Measurements from ENCODE around the gene ADAMTSL1. TPM values are rescaled to one million over a fixed set of nuclear protein-coding genes. Genes with fewer than 3 reads are reported as not detected.

The ADAMTSL1 gene
- polyA plus RNA-seq, 4 donors, result 10.2 to 93.0 (median 19.4) TPM

DNA sequence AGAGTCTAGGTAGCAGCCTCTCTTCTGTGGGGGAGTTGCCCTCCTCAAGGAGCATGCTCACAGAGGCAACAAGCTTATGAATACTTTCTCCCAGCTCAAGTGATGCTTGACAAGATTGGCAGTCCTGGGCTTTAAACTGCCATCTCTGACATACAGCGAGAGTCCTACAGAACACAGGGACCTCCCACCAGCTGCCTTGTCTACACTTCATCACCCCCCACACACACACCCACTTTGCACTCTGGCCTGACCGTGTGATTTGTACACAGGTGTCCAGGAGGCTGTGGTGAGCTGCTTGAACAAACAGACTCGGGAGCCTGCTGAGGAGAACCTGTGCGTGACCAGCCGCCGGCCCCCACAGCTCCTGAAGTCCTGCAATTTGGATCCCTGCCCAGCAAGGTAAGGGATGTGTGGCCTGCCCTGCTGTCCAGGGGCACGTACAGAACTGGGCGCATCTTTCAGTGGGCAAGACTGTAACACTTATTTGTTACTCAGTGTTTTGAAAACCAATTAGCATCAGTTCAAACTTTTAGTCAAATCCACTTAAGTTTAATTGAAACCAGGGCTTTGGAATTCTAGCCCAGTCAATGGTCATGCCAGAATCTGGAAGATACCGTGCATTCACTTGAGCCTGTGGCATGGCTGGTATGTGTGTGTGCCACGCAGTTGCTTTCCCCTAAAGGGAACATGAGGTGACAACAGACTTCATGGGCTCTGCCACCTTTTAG, 247.5 kb downstream of the ADAMTSL1 start:
- DNase-seq (ENCODE audit: low read depth in 4 of 4, low spot score in 3 of 4), result peak in 3 of 4 donors; percentile 41 to 66 (median 50)

DNA sequence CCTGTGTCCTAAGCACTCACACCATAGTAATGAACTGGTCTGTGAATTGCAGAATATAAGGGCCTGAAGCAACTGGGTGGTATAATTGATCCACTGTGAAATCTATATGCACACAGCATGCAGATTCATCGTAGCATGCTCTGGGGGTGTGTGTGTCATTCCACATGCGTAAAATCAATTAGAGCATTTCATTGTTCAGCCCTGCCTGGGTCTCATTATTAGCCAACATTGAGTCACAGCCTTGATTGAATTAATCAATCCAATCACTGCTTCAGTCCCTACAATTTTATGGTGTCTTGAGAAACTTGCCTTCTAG, 248.0 kb downstream of the ADAMTSL1 start:
- DNase-seq (ENCODE audit: low read depth in 4 of 4, low spot score in 3 of 4), result no peak

DNA sequence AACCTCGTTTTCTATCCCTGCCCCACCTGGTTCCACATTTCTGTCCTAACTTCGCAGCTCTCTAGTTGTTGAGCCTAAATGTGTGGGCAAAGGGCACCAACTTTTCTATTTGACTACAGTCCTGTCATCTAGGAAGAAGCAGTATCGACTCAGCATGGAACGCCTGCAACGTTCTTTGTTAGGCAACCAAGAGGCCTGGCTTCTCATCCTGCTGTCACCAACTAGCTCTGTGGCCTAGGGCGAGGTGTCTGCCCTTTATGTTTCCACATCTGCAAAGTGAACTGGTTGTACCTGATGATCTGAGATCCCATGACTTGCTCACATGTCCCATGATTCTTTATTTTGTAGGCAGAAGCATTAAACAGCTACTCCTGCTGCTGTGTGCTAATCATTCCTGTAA, 248.9 kb downstream of the ADAMTSL1 start:
- no peak for DNase-seq (ENCODE audit: low read depth in 4 of 4, low spot score in 3 of 4)

DNA sequence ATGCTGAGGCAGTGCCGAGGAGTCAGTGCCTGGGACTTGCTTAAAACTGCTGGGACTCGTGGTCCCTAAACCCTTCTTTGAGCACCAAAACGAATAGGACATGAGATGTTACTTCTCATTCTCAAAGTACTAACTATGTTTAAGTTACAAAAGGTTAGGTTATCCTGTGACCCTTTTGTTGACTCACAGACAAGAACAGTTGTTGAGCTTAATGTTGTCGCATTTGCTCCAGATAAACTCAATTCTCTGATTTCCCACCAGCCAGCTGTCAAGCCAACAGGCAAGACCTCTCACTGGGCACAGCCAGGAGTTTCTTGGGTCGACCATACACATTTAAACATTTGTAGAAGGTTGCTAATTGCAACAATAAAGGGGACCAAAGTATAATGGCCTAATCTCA, 249.4 kb downstream of the ADAMTSL1 start:
- no peak for DNase-seq (ENCODE audit: low read depth in 4 of 4, low spot score in 3 of 4)

DNA sequence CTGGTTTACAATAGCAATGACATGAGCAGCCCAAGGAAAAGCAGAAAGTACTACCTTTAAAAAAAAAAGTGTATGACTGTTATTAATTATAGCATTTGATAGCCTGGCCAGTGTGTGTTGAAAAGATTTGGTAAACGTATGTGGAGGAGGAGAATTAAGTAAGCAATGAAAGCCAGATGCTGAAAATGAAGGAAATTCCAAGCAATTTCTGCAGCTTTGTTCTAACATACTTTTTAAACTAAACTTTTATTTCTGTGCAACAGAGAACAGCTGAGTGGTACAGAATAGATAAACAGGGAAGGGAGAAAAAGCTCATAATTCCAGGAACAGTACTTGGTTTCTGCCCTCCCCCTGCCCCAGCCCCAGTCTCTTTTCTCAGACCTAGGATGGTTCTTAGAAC, 252.6 kb downstream of the ADAMTSL1 start:
- no peak for DNase-seq (ENCODE audit: low read depth in 4 of 4, low spot score in 3 of 4)

DNA sequence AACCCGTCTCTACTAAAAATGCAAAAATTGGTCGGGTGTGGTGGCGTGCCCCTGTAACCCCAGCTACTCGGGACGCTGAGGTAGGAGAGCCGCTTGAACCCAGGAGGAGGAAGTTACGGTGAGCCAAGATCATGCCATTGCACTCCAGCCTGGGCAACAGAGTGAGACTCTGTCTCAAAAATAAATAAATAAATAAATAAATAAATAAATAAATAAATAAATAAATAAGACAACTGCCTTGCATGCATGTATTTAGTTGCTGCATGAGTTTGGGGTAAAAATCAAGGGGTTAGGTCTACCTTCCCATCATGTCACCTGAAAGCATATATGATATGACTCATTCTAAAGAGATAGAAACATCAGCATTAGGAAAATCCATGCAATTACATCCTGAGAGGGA, 254.0 kb downstream of the ADAMTSL1 start:
- no peak for DNase-seq (ENCODE audit: low read depth in 4 of 4, low spot score in 3 of 4)

DNA sequence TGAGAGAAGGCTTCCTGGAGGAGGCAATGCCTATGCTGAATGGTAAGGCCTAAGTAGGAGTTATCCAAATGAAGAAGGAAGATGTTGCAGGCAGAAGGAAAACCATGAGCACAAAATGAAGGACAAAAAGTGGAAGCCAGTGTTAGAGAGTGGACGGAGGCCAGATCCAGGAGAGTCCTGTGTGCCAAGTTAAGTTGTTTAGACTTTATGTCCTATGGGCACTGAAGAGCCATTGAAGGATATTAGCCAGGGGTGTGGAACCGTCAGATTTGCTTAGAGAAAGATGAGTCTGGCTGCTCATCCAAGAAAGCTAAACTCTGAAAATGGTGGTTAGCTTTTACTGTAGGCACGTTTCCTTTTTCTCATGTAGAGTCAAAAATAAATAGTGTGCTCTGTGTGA, 254.7 kb downstream of the ADAMTSL1 start:
- DNase-seq (ENCODE audit: low read depth in 4 of 4, low spot score in 3 of 4), result no peak

DNA sequence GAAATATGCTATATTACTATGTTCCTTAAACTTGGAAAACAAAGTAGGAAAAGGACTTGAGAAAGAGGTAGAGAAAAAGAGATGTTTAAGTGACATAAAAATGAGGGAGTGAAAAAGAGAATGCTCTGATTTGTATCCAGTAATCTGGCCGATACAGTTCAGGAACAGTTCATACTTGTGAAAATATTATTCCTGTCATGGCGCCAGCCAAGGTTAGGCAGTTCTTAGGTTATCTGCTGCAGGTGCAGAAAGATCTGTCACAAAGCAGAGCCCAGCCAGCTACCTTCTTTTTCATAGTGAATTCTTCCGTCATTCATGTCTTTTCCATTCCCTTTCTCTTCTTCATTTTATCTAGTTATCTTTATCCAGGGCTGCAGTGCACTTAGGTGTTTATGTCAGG, 256.3 kb downstream of the ADAMTSL1 start:
- DNase-seq (ENCODE audit: low read depth in 4 of 4, low spot score in 3 of 4), result no peak

DNA sequence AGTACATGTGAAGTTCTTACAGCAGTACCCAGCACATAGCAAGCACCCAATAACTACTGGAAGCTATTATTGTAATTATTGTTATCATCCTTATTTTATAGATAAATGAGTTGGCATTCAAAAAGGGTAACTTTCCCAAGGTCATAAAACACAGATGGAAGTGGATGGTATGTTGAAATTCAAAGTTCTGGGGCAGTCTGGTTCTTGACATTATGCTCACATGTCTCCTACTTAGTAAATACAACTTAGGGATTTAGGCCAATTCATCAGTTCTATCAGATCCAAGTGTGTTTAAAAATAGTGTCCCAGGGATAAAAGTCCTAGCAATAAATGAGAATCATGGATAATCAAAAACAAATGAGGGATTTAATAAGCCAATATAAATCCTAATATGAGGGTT, 265.2 kb downstream of the ADAMTSL1 start:
- DNase-seq (ENCODE audit: low read depth in 4 of 4, low spot score in 3 of 4), result no peak

DNA sequence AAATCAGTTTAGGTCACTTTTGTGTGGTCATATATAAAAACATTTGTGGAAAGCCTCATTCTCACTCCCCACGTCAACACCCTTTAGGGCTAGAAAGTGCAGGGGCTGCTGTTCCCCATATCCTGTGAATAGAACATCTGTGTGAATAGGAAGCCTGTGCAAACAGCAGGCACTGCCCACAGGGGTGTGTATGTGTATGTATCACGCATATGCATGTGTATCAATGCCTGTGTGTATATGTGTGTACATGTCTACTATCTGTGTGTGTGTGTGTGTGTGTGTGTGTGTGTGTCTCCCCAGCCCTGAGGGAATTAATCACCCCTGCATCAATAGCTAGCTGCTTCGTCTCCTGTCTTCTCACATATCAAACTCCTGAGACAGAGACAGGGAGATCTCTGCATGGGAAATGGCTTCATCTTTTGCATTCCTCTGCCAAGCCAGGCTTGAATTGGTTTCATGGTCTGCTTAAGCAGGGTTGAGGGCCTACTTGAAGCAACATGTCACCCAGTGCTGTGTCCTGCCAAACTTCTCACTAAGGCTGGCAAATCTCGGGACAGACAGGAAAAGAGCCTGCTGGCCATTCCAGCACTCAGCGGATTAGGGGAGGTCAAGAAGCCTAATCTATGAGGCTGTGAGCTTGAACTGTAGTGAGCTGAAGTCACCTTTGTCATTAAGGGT, 265.8 kb downstream of the ADAMTSL1 start:
- no peak for DNase-seq (ENCODE audit: low read depth in 4 of 4, low spot score in 3 of 4)

DNA sequence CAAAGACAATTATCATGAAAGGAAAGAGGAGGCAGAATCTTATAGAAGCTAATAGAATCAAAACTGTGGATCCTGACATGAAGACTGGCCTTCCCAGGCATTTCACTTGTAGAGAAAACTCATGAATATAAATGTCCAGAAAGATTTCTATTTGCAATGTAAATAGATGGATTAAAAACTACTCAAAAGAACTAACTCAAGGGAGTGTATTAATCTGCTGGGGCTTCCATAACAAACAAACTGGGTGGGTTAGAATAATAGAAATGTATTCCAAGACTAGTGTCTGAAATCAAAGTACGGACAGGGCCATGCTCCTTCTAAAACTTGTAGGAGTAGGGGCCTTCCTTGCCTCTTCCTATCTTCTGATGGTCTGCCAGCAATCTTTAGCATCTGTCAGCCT, 267.4 kb downstream of the ADAMTSL1 start:
- no peak for DNase-seq (ENCODE audit: low read depth in 4 of 4, low spot score in 3 of 4)

DNA sequence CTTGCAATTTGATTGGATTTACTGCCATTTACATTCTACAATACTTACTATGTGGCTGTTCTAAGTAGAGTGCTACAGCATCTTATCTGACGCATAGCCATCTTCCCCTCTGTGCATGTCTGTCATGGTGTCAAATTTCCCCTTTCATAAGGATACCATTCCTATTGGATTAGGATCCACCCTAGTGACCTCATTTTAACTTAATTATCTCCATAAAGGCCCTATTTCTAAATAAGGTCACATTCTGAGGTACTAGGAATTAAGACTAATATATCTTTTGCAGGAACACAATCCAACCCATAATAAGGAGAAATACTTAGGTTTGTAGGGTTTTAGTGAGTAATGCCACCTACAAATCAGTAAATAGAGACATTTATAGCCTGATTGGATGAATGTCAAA, 268.0 kb downstream of the ADAMTSL1 start:
- DNase-seq (ENCODE audit: low read depth in 4 of 4, low spot score in 3 of 4), result no peak

DNA sequence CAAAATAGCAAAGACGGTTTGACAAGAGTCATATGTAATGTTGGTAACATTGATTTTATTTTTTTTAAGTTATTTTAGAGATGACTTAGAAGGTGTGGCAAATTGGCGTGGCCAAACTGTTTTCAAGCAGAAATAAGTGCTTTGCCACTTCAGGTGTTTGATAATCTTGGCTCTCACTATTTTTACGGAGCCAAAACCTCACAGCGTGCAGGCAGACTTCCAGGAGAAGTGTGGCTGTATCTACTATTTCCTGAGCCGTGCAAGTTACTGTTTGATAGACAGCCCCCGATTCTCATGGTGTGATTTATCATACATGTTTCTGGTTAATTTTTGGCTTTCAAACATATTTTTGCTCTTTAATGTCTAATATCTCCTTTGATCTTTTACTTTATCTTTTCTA, 269.5 kb downstream of the ADAMTSL1 start:
- DNase-seq (ENCODE audit: low read depth in 4 of 4, low spot score in 3 of 4), result no peak

DNA sequence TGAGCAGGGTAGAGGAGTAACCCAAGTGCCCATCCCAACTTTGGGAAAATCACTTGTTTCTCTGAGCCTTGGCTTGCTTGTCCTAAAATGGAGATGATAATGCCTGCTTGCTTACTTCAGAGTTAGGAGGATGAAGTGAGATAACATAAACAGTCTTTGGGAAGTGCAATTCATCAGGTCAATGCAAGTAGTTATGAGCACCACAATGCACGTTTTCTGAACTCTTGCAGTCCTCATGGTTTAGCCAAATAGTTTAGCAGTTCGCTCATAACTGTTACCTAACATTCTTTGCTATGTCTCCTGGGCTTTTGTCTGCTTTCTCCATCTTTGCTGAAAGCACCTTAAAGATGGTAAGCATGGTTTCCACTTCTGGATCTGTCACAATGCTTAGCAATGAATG, 270.0 kb downstream of the ADAMTSL1 start:
- DNase-seq (ENCODE audit: low read depth in 4 of 4, low spot score in 3 of 4), result no peak

DNA sequence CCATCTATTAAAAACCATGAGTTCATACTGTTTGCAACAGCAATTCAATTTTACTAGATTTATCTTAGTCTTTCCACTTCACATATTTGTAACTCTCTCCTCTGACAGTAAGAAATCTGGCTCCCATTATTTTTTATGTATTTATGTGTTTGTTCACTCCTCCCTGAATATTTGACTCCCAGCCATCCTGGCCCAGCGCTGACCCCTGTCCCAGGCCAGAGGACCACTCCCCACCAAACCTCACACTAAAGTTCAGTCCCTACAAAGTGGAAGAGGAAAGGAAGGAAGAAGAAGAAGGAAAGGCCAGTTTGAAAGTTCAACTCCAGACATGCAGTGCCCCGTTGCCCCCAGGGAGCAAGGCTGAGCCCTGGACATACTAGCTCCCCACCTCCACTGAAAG, 271.8 kb downstream of the ADAMTSL1 start:
- no peak for DNase-seq (ENCODE audit: low read depth in 4 of 4, low spot score in 3 of 4)

DNA sequence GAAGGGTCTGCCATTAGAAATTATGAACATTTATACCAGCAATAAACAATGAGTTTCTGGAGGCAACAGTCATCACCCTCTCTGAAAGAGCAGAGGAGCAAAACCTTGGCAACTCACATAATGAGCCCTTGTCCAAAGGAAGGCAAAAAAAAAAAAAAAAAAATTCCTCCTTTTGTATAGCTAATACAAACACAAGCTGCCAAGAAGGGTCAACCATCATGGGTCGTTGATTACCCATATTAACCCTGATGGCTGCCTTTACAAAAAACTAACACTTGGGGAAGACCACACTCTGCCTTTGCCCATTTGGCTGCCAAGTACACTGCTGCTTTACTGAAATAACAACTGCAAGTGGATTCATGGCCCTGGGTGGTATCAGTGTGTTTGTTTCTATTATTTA, 272.7 kb downstream of the ADAMTSL1 start:
- no peak for DNase-seq (ENCODE audit: low read depth in 4 of 4, low spot score in 3 of 4)

DNA sequence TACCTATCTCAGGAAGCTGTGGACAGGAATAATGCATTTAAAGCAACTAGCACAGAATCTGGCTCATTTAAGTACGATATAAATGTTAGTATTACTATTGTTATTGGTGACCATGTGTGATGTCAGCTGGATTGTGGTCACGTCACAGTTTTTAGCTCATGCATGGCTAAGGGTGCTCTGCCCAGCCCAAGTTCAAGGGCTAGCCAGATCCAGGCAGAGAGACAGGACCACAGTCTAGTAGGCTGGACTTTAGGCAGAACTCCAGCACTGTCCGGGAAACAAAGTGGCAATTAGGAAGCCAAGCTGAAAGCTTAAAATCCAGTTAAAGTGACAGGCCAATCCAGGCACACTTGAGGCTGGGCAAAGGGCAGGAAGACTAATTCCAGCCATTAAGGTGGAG, 273.6 kb downstream of the ADAMTSL1 start:
- no peak for DNase-seq (ENCODE audit: low read depth in 4 of 4, low spot score in 3 of 4)

DNA sequence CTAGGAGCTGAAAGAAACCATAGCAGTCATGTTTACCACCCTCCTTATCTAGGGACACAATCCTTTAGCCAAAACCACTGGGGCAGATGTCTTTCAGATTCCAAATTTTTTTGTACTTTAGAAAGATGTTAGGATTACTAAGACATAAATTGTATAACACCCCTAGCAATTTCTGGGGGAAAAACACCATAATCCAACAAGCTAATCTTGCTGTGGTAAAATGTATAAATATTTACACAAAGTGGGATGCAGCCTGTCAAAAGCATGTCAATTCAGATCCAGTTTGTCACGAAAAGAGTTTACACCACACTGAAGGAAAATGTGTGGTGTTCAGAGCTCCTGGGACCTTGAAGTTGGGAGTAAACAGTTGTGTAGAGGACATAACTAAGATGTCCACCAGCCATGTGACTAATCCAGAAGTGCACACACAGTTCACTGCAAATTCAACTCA, 274.3 kb downstream of the ADAMTSL1 start:
- DNase-seq (ENCODE audit: low read depth in 4 of 4, low spot score in 3 of 4), result no peak

DNA sequence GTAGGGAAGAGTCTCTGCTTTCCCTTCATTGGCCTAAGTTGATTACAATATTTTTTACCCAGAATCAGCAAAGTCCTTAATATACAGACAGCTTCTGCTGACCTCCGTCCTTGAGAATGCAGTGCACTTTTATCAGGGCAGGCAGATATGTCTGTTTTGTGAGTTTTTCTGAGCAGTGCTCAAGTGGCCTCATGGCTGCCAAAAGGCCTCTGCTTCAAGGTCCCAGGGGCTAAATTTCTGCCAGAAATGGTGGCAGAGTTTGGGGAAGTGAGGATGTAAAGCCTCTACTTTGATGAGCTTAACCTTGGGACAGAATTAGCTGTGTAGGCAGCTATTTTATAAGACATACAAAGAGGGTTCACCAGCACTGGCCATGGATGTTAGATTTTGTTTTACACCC, 275.8 kb downstream of the ADAMTSL1 start:
- DNase-seq (ENCODE audit: low read depth in 4 of 4, low spot score in 3 of 4), result no peak

DNA sequence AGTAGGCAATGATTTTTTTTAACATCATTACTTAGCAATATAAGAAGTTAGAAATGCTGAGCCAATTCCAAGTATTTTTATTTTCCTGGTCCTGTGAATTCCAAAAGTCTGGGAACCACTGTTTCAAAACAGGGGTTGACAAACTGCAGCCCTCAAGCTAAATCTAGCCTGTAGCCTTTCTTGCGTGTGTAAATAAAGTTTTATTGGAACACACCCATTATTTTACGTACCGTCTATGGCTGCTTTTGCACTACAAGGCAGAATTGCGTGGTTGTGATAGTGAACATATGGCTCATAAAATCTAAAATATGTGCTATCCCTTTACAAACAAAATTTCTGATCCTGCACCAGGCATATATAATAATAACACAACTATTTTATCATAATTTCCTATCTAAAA, 280.0 kb downstream of the ADAMTSL1 start:
- no peak for DNase-seq (ENCODE audit: low read depth in 4 of 4, low spot score in 3 of 4)

DNA sequence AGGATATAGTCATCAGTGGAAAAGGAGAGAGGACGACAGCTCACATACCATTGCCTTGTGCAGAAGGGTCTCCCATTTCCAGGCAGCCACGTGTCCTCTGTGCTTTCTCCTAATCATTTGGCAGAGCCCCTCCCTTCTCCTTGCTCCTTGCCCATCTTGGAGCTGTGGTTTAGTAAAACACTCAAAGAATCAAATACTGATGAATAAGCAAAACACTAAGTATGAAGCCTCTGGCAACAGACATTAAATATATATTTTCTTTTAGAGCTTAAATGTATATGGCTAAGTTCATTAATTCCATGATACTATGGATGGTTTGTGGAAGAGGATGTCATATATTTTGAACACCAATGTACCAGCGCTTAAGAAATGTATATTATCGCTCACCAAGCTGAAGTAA, 280.6 kb downstream of the ADAMTSL1 start:
- DNase-seq (ENCODE audit: low read depth in 4 of 4, low spot score in 3 of 4), result no peak

DNA sequence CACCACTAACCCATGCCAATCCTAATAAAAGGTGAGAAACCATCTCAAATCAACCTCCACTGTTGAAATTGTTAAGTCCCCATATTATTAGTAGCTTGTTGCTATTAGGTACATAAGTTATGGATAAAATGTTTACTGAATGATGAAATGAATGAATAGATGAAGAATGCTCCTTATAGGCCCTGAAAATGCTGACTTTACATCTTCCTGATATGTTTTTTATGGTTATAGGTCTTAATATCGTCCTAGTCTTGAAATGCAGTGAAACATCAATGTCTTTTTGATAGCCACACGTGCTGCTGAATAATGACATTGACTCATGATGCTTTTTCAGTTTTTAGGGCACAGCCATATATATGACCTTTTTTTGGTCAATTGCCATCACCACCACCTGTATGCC, 281.3 kb downstream of the ADAMTSL1 start:
- no peak for DNase-seq (ENCODE audit: low read depth in 4 of 4, low spot score in 3 of 4)

DNA sequence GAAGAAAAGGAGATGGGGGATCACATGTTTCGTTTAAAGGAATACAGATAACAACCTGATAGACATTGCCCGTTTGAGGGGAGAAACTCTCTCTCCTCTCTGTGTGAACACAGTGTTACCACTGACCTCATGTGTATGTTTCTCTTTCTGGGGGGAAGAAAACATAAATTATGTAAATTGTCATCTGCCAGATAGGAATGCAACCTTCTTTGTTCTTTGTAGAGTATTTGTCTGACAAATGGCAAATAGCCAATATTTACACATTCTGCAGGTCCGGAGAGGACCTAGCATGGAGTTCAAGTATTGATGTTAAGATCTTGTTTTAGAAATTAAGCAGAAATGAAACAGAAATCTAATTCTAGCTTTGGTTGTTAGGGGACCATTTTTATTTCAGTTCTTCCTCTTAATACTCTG, 282.8 kb downstream of the ADAMTSL1 start:
- no peak for DNase-seq (ENCODE audit: low read depth in 4 of 4, low spot score in 3 of 4)
